Islet of Langerhans (tissue), 1 donor: ENCODE results near the gene DDTL.
"Not testable (repeated sequence)": the region's sequence is repeated elsewhere in the genome, so short reads cannot be mapped to it uniquely, and the experiment has no call there.

Experiments
- FAIRE-seq: peaks from one replicate; lab custom pipeline; 2011; peaks lifted over from hg19 to GRCh38; lab: Jason Lieb, UNC

DDTL gene

GRCh38 chr22:23966568-23966967 lies at the start of gene DDTL:
DDTL (plus strand) TSS chr22:23966888; CDS start chr22:23966915, 27 bp downstream.
- FAIRE-seq: peak; percentile 69

DNA sequence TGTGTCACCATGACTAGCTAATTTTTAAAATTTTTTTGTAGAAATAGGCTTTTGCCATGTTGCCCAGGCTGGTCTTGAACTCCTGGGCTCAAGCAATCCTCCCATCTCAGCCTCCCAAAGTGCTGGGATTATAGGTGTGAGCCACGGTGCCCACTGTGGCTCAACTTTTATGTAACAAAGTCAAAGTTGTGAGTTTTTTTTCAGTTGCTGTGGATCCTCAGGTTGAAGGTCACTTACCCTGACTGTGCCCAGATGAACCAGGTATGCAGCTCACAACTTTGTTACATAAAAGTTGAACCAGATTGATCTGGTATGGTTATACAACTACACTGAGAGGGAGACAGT lies 46.4 kb upstream of the DDTL start:
- FAIRE-seq: not testable (repeated sequence)

DNA sequence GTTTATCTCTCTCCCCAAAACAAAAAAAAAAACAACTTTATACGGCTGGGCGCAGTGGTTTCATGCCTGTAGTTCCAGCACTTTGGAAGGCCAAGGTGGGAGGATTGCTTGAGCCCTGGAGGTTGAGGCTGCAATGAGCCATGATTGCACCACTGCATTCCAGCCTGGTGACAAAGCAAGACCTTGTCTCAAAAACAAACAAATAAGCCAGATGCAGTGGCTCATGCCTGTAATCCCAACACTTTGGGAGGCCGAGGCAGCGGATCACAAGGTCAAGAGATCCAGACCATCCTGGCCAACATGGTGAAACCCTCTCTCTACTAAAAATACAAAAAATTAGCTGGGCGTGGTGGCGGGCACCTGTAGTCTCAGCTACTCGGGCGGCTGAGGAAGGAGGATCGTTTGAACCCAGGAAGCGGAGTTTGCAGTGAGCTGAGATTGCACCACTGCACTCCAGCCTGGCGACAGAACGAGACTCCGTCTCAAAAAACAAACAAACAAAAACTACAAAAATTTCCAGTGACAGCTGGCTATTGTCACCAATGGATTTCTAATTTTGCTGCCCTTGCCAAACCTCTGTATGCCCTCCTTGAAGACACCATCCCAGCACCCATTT lies 45.0 kb upstream of the DDTL start:
- not testable (repeated sequence) for FAIRE-seq

- no peak for FAIRE-seq
These were observed 43.8 kb upstream of the DDTL start for GRCh38 chr22:23922921-23923320.

- FAIRE-seq: no peak
These were observed 41.6 kb upstream of the DDTL start for GRCh38 chr22:23925020-23925606.

GRCh38 chr22:23926561-23926960 lies 40.1 kb upstream of the DDTL start:
- no peak for FAIRE-seq

DNA sequence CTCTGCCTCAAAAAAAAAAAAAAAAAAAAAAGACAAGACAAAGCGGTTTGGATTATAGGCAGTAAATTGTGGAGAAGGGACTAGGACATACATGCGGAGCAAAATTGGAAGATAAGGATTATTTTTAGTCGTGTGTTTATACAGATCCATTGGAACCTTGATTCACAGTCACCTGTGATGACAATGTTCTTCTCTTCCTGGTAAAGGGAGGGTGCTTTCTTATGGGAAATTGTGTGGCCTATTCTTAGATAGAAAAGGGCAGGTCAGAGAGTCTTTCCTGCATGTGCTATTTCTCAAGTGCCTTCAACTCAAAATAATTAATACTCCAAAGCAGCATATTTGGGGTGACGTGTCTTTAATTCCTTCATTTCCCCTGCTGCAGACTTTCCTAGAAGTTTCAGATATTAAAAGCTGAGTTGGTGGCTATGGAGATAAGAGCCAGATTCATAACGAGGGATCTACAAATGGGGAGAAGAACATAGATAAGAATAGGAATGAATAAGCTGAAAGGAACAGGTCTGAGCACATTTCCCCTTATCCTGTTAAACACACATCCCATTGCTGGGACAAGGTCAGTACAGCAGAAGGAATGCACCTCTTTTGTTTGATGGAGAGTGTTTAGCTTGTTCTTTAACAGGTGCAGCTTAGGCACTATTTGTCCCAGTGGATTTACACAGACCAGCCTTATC lies 28.2 kb upstream of the DDTL start:
- no peak for FAIRE-seq

DNA sequence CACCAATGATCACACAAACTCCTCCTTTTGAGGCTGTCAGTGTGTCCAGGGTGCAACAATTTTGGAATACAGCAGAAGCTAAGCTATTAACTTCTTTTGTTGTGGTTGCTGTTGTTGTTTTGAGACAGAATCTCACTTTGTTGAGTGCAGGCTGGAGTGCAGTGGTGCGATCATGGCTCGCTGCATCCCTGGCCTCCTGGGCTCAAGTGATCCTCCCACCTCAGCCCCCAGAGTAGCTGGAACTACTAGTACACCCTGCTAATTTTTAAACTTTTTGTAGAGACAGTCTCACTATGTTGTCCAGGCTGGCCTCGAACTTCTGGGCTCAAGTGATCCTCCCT lies 27.7 kb upstream of the DDTL start:
- no peak for FAIRE-seq

GRCh38 chr22:23940166-23940565 lies 26.5 kb upstream of the DDTL start:
- FAIRE-seq: not testable (repeated sequence)

DNA sequence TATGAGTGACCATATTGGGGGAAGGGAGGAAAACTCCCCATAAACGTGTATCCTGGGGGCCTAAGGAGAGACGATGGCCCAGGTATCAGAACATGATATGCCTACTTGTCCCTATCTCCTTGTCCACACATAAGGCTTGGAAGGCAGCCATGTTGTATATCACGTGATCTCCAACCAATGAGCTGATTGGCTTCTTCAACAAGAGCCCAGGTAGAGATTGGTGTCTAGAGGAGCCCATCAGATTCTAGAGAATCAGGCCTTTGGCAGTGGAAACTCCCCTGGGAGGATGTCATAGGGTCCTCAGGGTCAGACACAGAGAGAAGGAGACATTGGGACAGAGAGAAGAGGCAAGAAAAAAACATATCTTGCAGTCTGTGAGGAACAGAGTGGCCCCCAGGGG lies 19.3 kb upstream of the DDTL start:
- FAIRE-seq: not testable (repeated sequence)

- not testable (repeated sequence) for FAIRE-seq
These were observed 16.9 kb upstream of the DDTL start for GRCh38 chr22:23949764-23950163.

- not testable (repeated sequence) for FAIRE-seq
These were observed 15.3 kb upstream of the DDTL start for GRCh38 chr22:23951383-23951782.

DNA sequence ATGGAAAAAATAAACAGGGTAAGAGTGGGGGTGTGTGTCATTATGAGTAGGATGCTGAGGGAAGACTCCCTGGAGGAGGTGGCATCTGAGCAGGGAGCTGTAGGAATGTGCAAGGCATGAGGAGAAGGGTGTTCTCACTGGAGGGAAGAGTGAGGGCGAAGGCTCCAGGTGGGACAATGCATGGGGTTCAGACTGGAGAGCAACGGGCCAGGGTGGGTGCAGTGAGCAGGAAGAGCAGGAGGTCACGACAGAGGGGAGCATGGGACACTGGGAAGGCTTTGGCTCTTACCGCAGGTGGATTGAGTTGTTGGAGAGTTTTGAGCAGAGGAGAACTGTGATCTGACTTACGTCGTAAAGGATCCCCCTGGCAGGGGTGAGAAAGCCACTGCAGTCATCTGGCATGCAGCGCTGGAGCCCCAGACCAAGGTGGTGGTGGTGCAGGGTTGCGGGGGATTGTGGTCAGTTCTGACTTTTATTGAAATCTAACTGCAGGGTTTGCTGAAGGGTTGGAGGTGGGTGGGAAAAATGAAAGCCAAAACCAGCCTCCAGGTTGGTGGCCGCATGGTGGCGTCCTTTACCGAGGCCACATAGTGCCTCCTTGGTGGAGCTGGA lies 13.8 kb upstream of the DDTL start:
- FAIRE-seq: not testable (repeated sequence)

GRCh38 chr22:23953485-23953884 lies 13.2 kb upstream of the DDTL start:
- not testable (repeated sequence) for FAIRE-seq

GRCh38 chr22:23954193-23954990 lies 12.3 kb upstream of the DDTL start:
- not testable (repeated sequence) for FAIRE-seq

DNA sequence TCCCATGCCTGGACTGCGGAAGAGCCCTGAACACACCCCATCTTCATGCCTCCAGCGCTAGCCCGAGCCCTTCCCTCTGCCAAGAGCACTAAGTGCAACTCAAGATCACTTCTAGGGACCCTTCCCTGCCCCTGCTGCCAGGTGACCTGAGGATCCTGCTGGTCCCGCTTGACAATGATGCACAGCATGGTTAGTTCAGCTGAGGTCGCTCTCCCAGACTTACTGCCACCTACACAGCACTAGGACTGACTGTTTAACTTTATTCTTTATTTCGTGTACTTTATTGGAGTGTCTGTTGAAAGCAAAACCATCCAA lies 11.7 kb upstream of the DDTL start:
- not testable (repeated sequence) for FAIRE-seq

DNA sequence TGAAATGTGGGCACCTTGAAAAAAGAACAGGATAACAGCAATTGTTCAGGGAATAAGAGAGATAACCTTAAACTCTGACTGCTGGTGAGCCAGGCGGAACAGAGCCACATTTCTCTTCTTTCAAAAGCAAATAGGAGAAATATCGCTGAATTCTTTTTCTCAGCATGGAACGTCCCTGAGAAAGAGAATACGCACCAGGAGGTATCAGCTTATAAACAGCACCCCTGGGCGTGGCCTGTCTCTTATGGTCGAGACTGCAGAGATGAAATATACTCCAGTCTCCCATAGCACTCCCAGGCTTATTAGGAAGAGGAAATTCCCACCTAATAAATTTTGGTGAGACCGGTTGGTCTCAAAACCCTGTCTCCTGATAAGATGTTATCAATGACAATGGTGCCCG lies 10.8 kb upstream of the DDTL start:
- not testable (repeated sequence) for FAIRE-seq

GRCh38 chr22:23956301-23956900 lies 10.3 kb upstream of the DDTL start:
- FAIRE-seq: not testable (repeated sequence)

- FAIRE-seq: not testable (repeated sequence)
These were observed 5.5 kb upstream of the DDTL start, which contains the start of gene GSTT2B for GRCh38 chr22:23961084-23961771. GSTT2B (minus strand) TSS chr22:23961195; CDS start chr22:23961131, 64 bp downstream.

DNA sequence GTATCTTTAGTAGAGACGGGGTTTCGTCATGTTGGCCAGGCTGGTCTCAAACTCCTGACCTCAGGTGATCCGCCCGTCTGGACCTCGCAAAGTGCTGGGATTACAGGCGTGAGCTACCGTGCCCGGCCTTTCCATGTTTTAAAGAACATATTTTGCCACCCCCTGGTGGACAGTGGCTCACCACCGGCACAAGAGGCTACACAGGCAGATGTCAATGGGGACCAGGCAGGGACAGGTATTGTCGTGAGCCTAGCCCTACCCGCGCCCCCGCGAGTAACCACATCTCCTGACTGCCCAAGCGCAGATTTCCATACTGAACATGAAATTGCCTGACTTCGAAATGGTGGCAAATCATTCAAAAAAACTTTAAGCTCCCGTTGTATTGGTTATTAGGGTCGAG lies 594 bp upstream of the DDTL start:
- not testable (repeated sequence) for FAIRE-seq

DNA sequence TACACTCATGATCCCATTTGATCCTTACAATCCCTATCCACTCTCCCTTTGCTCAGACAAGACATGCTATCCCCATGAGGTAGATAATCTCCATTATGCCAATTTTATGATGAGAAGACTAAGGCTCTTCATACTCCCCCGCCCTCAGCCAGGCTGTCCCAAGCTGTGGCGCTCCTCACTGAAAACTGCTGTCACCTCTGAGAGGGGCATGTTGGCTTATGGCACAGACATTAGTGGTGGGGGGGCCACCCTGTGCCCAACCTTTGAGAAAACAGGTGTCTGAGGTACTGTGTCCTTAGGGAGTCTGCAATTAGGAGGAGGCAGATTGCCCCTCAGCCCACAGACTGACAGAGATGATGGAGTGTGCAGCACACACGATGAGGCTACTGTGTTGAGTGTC lies 2.4 kb downstream of the DDTL start:
- no peak for FAIRE-seq
